Fibroblast of pulmonary artery (primary cell): ENCODE measurements around the gene TTC9C.

Experiments
- DNase-seq: peaks from one replicate; pipeline ENCODE4 v3.0.0-alpha.2; 2010; ENCODE audit warnings: low read depth
- H3K4me3 ChIP-seq: replicated peaks from 2 replicates; pipeline ENCODE4 v1.5.1; 2011; ENCODE audit warnings: low read depth, mild to moderate bottlenecking, control low read depth, low read length, moderate library complexity
- CTCF ChIP-seq: IDR thresholded peaks from 2 replicates; pipeline ENCODE4 v1.5.1; 2011; ENCODE audit warnings: mild to moderate bottlenecking, control low read depth, low read length, inconsistent platforms; ENCODE audit errors: missing control alignments

Gene TTC9C

GRCh38 chr11:62712276-62712812 is 15.9 kb upstream of the TTC9C start:
- no peak for DNase-seq
- H3K4me3 ChIP-seq = no peak overlapping the region
- no peak for TF ChIP-seq CTCF

GRCh38 chr11:62712861-62713260 is 15.4 kb upstream of the TTC9C start:
- H3K4me3 ChIP-seq = no peak overlapping the region
- no peak for TF ChIP-seq CTCF
- DNase-seq = no peak

- no peak overlapping the region for H3K4me3 ChIP-seq
- TF ChIP-seq CTCF = no peak
- DNase-seq = no peak
Measured at GRCh38 chr11:62713343-62713742, 14.9 kb upstream of the TTC9C start.

- TF ChIP-seq CTCF = no peak
- H3K4me3 ChIP-seq = no peak overlapping the region
- no peak for DNase-seq
Measured at GRCh38 chr11:62715150-62716130, 12.8 kb upstream of the TTC9C start.

GRCh38 chr11:62716206-62716605 is 12.1 kb upstream of the TTC9C start:
- no peak overlapping the region for H3K4me3 ChIP-seq
- no peak for DNase-seq
- TF ChIP-seq CTCF = no peak

- no peak for DNase-seq
- TF ChIP-seq CTCF = no peak
Measured at GRCh38 chr11:62716816-62717215, 11.5 kb upstream of the TTC9C start.

More at GRCh38 chr11:62716816-62717215, 11.5 kb upstream of the TTC9C start:
- no peak overlapping the region for H3K4me3 ChIP-seq
